Measurements from ENCODE around the gene UVRAG. TPM values are rescaled to one million over a fixed set of nuclear protein-coding genes. Genes with fewer than 3 reads are reported as not detected.

UVRAG gene
- total and polyA plus RNA-seq, 2 donors from 2014 or later, result 7.2 to 27.9 TPM

DNA sequence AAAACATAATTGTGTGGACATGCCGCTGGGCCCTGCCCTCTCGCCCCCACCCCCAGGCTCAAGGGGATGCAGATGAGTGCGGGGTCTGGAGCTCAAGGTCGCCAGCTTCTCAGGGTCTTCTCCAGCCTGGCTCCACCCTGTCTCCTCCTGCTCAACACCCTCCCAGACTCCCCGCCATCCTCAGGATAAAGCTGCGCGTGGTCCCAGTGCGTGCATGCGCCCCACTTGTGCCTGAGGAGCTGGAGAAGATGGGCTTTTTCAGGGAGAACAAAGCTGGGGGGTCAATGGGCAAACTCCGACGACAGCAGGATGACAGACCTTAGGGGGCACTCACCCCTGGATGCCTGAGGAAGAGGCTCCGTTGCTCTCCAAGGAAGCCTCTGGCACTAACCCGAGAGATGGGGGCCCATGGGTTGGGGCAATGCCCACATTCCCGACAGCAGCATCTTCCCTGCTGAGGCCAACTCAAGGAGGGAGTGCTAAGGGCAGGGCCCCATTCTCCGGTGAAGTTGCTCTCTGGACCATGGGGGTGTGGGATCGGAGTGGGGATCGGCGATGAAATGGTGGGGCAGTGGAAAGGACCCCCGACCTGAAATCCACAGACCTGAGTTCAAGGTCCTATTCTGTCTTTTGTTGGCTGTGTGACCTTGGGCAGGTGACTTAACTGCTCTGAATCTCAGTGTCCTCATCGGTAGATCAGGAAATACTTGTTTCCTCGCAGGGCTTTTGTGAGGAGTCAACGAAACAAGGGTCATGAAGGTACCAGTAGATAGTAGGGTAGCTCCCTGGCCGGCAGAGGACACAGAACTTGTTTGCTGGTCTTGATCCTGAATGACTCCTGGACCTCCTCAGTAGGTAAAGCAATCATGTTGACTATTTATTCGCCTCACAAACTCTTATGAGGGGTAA lies 343.6 kb downstream of the UVRAG start:
- Histone ChIP-seq H3K4me3 (ENCODE audit: low read length in 3 of 3) (no peak overlapping the region), H3K27me3 (ENCODE audit: control insufficient read depth, insufficient read depth, low read length) (no peaks in the 10 kb centered on the region), H3K4me1 (ENCODE audit: control insufficient read depth in 2 of 3, insufficient read depth in 2 of 3, low read depth in 1 of 3, low read length in 3 of 3) (no peaks in the 10 kb centered on the region), H3K27ac (ENCODE audit: low read depth in 2 of 2, low read length in 2 of 2) (no peak overlapping the region), H3K36me3 (ENCODE audit: control insufficient read depth in 2 of 3, insufficient read depth in 3 of 3, low read length in 3 of 3) (no peaks in the 10 kb centered on the region), H3K9ac (ENCODE audit: low read length in 3 of 3) (no peak overlapping the region), H3K9me3 (ENCODE audit: control insufficient read depth in 2 of 3, insufficient read depth in 1 of 3, low read length in 3 of 3) (no peaks in the 10 kb centered on the region)
- TF ChIP-seq, protein P1, sequence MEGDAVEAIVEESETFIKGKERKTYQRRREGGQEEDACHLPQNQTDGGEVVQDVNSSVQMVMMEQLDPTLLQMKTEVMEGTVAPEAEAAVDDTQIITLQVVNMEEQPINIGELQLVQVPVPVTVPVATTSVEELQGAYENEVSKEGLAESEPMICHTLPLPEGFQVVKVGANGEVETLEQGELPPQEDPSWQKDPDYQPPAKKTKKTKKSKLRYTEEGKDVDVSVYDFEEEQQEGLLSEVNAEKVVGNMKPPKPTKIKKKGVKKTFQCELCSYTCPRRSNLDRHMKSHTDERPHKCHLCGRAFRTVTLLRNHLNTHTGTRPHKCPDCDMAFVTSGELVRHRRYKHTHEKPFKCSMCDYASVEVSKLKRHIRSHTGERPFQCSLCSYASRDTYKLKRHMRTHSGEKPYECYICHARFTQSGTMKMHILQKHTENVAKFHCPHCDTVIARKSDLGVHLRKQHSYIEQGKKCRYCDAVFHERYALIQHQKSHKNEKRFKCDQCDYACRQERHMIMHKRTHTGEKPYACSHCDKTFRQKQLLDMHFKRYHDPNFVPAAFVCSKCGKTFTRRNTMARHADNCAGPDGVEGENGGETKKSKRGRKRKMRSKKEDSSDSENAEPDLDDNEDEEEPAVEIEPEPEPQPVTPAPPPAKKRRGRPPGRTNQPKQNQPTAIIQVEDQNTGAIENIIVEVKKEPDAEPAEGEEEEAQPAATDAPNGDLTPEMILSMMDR (IDR thresholded peaks at IDR 0.05; ENCODE audit: borderline replicate concordance, extremely low read depth, insufficient read depth), result no peak
- FAIRE-seq, result no peak
- intact Hi-C loops (cut with DNase I), result no loop called here
- no peak for DNase-seq

DNA sequence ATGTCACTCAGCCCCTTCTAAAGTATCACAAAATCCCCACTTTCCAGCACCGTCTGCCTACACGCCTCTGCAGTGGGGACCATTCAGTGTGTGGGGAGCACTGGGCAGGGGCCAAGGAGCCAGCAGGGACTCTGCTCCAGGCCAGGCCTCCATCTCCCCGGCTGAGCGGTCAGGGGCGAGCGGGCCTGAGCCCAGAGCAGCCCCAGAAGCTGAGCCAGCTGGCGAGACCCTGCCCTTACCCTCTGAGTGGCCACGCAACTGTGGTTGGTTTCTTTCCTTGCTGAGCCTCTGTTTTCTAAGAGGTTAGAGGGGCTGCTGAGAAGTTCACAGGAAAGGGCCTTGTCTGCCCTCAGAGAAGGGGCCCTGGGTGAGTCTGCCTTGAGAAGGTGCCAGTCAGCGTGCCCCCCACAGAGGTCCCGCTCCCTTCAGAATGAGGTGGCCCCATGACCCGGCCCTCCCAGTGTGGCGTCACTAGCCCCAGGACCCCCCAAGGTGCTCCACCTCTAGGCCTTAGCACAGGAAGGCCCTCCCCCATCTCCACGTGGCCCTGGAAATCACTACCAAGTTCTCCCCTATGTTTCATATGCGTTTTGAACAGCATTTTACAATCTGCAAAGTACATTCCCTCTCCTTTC lies 344.4 kb downstream of the UVRAG start:
- H3K9me3 ChIP-seq (ENCODE audit: control insufficient read depth in 2 of 3, insufficient read depth in 1 of 3, low read length in 3 of 3), result no peaks in the 10 kb centered on the region
- H3K9ac ChIP-seq (ENCODE audit: low read length in 3 of 3), result no peak overlapping the region
- H3K27ac ChIP-seq (ENCODE audit: low read depth in 2 of 2, low read length in 2 of 2), result no peak overlapping the region
- no peaks in the 10 kb centered on the region for H3K36me3 ChIP-seq (ENCODE audit: control insufficient read depth in 2 of 3, insufficient read depth in 3 of 3, low read length in 3 of 3)
- intact Hi-C loops (cut with DNase I), result no loop called here
- no peaks in the 10 kb centered on the region for H3K4me1 ChIP-seq (ENCODE audit: control insufficient read depth in 2 of 3, insufficient read depth in 2 of 3, low read depth in 1 of 3, low read length in 3 of 3)
- TF ChIP-seq, protein P1 (IDR thresholded peaks at IDR 0.05; ENCODE audit: borderline replicate concordance, extremely low read depth, insufficient read depth), result no peak
- H3K4me3 ChIP-seq (ENCODE audit: low read length in 3 of 3), result no peak overlapping the region
- no peaks in the 10 kb centered on the region for H3K27me3 ChIP-seq (ENCODE audit: control insufficient read depth, insufficient read depth, low read length)
- FAIRE-seq (no peak), DNase-seq (peak in 2 of 5 donors; percentile 27 to 59)

DNA sequence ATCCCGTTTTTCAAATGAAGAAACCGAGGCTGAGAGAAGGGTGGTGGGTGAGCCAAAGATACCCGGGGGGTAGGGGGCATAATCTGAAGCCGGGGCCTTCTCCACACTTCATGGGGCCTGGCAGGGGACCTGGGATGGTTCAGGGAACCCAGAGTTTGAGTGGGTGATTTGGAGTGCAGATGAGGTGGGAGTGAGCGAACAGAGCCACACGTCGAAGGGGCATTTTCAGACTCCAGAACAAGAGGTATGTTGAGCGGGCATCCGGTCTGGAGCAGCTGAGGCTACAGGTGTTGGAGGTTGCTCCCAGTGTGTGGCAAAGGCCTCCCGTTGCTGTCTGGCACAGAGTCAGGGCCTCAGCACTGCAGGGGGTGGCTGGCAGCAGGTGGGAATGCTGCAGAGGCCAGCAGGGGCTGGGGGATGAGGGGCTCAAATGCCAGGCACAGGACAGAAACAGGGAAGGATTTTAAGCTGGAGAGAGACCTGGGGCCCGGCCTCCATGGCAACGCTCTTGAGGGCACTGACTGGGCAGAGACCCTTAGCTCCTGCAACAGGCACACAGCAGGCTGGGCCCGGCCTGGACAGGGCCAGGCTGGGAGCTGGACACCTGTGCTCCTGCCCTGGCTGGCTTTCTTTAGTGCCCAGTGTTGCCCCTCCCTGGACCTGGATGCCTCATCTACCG lies 345.1 kb downstream of the UVRAG start:
- Histone ChIP-seq H3K36me3 (ENCODE audit: control insufficient read depth in 2 of 3, insufficient read depth in 3 of 3, low read length in 3 of 3) (no peaks in the 10 kb centered on the region), H3K9me3 (ENCODE audit: control insufficient read depth in 2 of 3, insufficient read depth in 1 of 3, low read length in 3 of 3) (no peaks in the 10 kb centered on the region), H3K4me1 (ENCODE audit: control insufficient read depth in 2 of 3, insufficient read depth in 2 of 3, low read depth in 1 of 3, low read length in 3 of 3) (no peaks in the 10 kb centered on the region), H3K9ac (ENCODE audit: low read length in 3 of 3) (no peak overlapping the region), H3K27ac (ENCODE audit: low read depth in 2 of 2, low read length in 2 of 2) (no peak overlapping the region), H3K4me3 (ENCODE audit: low read length in 3 of 3) (no peak overlapping the region), H3K27me3 (ENCODE audit: control insufficient read depth, insufficient read depth, low read length) (no peaks in the 10 kb centered on the region)
- DNase-seq (peak in 2 of 5 donors; percentile 40 to 59), FAIRE-seq (no peak)
- TF ChIP-seq, protein P1 (IDR thresholded peaks at IDR 0.05; ENCODE audit: borderline replicate concordance, extremely low read depth, insufficient read depth), result no peak
- intact Hi-C loops (cut with DNase I), result no loop called here

All from kidney (tissue), 14 donors.